Stimulated activated CD8-positive, alpha-beta memory T cell treated with anti-CD3 and anti-CD28 coated beads, Interleukin-4, amount 100 ng/mL, for 24 hours (primary cell): ENCODE measurements around the gene HLCS.
"Not testable (repeated sequence)": the region's sequence is repeated elsewhere in the genome, so short reads cannot be mapped to it uniquely, and the experiment has no call there.

Experiments
- DNase-seq: peaks from one replicate; pipeline ENCODE4 v3.0.0-alpha.2; 2020; ENCODE audit warnings: low read depth

HLCS gene

DNA sequence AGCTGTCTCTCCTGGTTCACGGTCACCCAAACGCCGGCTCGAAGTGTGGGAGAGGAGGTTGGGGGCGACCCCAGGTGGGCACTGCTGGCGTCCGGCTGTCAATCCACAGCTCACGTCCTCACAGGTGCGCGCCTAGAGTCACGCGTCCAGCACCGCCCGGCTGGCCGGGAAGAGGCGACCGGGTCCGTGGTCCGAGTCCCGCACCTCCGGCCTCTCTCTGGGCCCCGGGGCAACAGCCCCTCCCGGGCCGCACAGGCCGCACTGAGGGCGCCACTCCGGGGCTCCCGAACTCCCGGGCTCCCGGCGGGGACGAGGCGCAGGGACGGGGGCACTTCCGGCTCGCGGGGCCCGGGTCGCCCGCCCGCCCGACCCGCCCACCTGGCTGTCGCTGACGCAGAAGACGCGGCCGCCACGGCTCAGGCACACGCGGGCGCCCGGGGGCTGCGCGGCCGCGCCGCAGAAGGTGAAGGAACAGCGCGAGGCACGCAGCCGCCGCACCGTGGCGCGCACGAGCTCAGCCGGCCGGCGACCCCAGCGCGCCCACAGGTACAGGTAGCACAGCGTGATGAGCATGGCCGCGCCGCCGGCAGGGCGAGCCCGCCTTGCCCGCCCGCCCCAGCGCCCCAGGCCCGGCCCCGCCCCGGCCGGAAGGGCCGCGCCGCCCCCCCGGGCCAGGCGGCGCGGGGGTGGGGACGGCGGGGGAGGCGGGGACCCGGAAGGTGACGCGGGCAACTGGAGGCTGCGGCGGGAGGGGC lies at the start of gene HLCS:
TSS of gene HLCS (minus strand) at position 604 of the 755 bp plus-strand sequence. CDS start at position 573, 31 bp downstream.
- DNase-seq = peak; percentile 66

DNA sequence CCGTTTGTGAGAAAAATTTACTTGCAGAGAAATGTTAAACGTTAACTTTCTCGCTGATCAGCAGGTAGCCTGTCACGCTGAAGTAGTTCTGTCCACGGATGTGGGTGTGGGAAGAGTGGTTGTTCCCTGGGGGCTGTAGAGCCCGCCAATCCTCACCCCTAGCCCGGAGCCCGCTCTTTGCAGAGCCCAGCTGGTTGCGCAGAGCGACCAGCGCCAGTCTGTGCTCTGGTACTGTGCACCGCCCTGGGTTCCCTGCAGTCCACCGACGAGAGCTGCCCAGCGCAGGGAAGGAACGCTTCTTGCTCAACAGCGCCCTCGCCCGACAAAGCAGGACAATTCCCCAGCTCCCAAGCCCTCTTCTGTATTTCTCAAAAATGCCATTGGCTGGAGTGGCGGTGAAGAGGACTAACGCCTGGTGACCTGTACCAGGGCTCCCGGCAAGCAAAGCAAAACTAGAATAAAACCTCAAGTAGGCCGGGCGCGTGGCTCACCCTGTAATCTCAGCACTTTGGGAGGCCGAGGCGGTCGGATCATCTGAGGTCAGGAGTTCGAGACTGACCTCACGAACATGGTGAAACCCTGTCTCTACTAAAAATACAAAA lies 43.4 kb upstream of the HLCS start:
- peak; percentile 63 for DNase-seq

DNA sequence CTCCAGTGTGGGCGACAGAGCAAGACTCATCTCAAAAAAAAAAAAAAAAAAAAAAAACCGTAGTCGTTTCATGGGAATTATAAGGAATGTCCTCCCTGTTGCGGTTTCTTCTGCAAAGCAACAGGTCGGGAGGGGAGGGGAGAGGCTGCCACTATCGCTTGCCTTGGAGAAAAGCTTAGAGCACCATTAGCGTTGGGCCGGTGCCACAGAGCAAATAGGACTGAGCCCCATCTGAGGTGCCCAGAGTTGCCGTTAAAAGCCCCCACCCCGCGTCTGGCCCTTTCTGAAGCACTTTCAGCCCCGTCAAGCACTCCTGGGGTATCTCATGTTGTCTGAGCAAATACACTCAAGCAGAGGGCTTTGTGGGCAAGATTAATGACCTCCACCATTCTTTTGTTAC lies 42.3 kb upstream of the HLCS start:
- no peak for DNase-seq

DNA sequence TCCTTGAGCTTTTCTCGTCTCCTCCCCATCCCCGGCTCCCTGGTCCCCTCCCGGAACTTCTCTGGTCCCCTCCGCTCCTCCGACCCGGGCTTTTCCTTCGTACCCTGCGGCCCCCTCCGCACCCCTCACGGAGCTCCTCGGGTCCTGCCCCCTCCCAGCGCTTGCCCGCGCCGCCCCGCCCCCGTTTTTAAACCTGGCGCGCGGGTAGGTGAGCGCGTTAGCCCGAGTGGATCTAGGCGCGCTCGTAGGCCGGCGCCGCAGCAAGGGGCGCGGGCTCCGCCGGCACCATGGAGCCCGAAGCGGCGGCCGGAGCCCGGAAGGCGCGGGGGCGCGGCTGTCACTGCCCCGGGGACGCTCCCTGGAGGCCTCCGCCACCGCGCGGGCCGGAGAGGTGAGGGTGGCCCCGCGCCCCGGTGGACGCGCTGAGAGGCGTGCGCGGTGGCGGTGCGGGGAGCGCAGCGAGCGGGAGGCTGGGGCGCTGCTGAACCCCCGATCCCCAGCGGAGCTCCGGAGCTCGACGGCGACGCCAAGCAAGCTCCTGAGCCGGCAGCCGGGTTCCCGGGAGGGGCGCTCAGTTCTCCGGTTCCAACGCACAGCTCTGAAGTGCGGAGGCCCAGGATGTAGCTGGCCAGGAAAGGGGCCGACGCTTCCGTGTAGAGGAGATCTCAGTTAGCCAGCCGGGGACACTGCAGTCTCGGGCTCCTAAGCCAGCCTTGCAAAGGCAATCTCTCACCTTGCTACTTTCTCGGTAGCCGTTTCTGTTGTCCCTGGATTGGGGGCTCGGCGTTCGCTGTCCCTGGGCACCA lies 40.2 kb upstream of the HLCS start, which contains the start of gene RIPPLY3:
TSS of gene RIPPLY3 (plus strand) at position 217 of the 806 bp plus-strand sequence. CDS start at position 288, 71 bp downstream.
- DNase-seq = no peak

DNA sequence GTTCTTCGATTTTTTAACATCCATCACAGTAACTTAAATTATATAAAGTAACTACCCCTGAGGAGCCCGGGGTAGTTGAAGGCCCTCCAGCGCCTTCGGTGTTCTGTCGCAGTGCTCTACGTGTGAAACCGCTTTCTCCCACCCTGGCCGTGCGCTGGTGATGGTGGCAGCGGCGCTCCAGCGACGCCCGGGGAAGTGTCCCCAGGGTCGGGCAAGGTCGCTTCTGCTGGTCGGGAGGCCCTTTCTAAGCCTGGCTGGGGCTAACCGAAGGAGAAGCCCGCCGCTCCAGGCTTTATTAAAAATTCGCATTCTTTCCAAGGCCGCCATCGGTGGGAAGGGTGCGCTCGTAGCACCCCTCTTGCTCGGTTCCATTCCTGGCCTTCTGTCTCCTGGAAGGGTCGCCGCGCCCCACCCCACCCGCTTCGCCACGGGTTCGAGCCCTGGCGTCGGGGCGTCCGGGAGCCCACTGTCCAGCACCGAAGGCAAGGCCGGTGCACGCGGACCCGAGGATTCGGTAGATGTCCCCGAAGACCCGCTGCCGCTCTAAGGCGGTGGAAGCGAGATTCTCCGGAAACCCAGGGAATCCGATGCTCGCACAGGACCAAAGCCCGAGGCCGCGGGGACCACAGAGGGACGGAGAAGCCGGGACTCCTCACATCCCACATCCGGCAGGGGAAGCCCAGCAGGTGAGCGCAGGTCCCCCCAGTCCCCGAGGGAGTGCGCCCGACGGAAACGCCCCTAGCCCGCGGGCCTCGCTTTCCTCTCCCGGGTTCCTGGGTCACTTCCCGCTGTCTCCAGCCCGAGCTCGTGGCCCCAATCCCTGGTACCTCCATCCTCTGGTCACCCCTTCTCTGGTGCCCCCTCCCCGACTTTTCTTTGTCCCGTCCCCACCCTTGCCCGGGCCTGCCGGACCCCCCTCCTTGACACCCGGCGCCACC lies 39.3 kb upstream of the HLCS start:
- DNase-seq = no peak

DNA sequence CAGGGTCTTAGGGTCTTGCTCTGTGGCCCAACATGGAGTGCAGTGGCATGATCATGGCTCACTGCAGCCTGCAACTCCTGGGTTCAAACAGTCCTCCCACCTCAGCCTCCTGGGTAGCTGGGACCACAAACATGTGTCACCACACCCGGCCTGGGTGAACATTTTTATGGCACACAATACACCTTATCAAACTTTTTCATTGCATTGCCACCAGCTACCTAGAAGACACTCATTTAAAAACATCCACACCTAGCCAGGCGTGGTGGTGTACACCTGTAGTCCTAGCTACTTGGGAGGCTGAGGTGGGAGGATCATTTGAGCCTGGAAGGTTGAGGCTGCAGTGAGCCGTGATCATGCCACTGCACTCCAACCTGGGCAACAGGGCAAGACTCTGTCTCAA lies 37.4 kb upstream of the HLCS start:
- DNase-seq = not testable (repeated sequence)

DNA sequence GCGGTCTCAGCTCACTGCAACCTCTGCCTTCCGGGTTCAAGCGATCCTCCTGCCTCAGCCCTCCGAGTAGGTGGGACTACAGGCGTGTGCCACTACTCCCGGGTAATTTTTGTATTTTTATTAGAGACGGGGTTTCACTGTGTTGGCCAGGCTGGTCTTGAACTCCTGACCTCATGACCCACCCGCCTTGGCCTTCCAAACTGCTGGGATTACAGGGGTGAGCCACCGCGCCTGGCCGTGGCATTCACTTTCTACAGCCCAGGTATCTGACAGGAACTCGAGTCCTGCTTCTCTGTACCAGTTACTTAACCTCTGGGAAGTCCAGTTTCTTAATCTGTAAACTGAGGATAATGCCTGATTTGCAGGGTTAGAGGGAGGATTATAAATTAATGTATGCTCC lies 36.4 kb upstream of the HLCS start:
- DNase-seq = not testable (repeated sequence)

DNA sequence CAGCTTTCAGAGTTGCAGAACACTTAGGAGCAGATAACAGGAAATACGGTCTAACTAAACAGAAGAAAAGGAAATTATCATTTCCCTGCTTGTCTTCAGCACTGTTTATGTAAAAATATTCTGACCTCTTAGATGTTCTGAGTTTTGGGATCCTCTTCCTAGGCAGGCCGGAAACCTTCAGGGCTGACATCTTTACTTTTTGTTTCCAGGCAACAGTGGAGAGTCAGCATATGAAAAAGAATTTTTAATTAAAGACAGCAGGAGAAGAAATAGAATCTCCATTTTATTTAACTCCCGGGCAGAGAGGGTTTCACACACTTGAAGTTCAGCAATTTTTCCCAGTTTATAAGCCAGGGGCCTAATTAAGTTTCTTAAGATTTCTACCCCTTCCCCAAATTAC lies 35.0 kb upstream of the HLCS start:
- no peak for DNase-seq

DNA sequence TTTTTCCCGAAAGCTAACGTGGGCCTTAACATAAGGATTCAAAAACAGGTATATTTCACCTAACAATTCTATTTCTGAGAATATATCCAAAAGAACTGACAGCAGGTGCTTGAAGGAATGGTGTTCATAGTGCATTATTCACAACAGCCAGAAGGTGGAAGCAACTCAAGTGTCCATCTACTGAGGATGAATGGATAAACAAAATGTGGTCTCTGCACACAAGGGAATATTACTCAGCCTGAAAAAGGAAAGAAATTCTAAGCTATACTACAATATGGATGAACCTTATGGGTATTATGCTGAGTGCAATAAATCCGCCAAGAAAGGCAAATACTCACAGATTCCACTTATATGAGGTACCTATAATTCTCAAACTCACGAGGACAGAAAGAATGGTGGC lies 33.9 kb upstream of the HLCS start:
- no peak for DNase-seq

DNA sequence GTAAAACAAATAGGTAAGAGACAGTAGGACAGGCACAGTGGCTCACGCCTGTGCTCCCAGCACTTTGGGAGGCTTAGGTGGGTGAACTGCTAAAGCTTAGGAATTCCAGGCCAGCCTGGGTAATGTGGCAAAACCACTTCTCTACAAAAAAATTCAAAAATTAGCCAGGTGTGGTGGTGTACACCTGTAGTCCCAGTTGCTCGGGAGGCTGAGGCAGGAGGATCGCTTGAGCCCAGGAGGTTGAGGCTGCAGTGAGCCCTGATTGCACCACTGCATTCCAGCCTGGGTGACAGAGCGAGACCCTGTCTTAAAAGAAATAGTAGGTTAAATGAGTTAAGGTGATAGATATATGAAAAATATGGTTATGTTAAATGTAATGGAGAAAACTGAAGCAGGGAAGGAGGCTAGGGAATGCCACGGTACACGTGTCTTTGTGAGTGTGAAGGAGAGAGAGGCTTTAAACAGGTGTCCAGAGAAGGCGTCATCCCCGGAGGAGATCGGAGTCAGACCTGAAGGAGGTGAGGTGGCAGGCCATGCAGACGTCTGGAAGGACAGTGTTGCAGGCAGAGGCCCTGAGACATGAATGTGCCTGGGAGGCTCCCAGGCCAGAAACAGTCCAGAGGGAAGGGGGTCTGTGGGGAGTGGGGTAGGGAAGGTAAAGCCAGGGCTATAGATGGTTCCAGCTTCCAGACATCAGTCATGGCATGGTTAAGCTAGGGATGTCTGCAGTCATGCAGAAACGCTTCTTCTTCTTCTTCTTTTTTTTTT lies 32.8 kb upstream of the HLCS start:
- DNase-seq = no peak

DNA sequence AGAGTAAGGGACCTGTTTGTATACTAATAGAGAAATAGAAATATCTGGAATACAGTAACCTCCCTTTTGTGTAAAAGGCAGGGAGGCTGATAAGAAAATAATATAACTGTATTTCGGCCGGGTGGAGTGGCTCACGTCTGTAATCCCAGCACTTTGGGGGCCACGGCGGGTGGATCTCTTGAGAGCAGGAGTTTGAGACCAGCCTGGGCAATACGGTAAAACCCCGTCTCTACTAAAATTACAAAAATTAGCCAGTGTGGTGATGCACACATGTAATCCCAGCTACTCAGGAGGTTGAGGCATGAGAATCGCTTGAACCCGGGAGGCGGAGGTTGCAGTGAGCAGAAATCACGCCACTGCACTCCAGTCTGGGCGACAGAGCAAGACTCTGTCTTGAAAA lies 28.8 kb upstream of the HLCS start:
- not testable (repeated sequence) for DNase-seq

DNA sequence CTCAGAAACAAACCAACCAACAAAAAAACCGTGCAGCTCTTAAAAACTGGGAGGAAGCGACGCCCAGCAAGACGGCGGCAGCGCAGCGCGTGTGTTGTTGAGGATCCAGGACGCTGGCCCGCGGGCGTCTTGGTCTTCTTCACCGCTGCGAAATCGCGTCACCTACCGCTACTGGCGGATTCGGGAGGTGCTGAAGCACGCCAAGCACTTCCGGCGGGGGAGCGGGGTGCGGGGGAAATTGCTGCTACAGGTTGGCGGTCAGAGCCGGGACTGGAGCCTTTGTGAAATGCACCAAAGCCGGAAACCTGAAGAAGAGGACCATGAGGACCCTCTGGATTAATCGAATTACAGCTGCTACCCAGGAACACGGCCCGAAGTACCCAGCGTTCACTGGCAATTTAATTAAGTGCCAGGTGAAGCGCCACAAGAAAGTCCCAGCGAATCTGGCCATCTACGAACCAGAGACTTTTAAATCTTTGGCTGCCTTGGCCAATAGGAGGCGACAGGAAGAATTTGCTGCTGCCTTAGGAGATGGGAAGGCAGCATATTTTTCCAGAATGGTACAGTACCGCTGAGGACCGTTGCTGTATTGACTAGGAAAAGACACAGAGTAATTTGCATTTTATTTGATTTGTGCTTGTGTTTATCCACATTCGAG lies 28.2 kb upstream of the HLCS start:
- DNase-seq = no peak

DNA sequence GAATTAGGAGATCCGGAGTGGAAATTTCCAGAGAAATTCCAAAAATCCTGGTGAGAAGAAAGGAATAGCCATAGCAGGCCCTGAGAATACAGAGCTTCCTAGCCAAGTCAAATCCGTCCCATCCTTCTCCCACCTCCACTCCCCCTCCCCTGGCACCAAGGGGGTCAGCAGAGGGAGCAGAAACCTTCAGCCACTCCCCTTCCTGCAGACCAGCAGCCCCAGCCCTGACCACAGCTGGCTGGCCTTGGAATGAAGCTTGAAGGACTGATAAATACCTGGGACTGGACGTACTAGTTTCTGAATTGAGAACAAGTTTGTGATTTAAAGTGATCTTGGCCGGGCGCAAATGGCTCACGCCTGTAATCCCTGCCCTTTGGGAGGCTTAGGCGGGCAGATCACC lies 26.2 kb upstream of the HLCS start:
- DNase-seq = no peak

DNA sequence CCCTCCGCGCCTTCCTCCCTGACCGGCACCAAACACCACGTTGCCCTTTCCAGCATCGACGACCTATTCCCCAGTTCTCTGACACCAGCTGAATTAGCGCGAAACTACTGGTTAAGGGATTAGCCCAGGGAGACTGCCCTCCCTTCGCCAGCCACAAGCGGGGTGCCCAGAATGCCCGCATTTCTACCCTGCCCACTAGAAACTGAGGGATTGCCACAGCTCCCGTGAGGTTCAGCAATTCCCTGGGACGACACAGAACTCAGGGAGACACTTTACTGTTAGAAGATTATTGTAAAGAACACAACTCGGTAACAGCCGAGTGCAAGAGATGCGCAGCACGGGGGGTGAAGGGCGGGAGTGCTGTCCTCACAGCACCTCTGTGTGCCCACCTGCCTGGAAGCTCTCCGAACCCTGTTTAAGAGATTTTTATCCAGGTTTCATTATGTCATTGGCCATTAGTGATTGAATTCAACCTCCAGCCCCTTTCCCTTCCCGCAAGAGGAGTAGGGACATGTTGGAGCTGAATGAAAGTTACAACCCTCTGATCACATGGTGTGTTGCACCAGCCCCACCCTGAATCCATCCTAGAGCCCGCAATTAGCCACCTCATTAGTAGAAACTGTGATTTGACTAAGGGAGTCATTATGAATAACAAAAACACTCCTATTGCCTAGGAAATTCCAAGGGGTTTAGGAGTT lies 24.2 kb upstream of the HLCS start:
- no peak for DNase-seq

DNA sequence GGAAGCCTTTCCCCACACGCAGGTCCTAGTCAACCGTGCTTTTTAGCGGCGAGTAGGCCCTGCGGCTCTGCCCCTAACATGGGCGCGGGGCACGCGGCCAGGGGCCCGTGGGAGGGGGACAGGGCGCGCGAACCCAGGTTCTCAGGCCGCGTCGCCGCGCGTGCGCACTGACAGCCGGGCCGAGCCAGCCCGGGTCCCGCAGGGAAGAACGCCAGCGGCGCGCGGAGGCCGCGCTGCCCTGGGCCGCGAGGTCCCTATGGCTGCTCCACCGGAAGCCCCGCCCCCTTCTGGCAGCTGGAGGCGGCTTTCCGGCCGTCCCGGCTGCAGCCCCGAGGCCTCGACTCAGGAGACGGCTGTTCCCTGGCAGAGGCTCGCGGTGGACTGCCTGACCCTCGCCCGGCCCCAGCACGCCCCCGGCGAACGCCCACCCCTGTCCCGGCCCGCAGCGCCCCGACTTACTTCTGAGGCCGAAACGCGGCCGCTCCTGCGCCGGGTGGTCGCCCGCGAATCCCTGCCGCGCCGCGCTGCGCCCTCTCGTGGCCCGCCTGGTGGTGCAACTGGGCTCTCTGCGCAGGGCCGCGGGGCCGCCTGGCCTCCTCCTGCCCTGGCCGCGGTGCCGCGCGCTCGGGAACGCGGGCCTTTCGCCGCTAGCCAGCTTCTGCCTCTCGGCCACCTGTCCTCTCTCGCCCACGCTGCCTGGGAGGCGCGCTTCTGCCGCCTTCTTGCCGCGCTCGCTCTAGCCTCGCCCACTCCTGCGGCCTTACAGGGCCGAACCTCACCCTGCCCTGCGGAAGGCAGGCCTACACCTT lies 23.4 kb upstream of the HLCS start:
- peak; percentile 85 for DNase-seq

DNA sequence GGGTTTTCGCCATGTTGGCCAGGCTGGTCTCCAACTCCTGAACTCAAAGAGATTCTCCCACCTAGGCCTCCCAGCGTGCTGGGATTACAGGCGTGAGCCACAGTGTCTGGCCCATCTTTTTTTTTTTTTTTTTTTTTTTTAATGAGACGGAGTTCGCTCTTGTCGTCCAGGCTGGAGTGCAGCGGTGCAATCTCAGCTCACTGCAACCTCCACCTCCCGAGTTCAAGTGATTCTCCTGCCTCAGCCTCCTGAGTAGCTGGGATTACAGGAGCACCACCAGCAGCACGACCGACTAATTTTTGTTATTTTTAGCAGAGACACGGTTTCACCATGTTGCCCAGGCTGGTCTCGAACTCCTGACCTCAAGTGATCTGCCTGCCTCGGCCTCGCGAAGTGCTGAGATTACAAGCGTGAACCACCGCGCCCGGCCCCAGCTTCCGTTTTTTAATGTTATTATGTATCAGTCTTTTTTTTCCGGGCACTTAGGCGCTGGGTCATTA lies 22.8 kb upstream of the HLCS start:
- DNase-seq = not testable (repeated sequence)

DNA sequence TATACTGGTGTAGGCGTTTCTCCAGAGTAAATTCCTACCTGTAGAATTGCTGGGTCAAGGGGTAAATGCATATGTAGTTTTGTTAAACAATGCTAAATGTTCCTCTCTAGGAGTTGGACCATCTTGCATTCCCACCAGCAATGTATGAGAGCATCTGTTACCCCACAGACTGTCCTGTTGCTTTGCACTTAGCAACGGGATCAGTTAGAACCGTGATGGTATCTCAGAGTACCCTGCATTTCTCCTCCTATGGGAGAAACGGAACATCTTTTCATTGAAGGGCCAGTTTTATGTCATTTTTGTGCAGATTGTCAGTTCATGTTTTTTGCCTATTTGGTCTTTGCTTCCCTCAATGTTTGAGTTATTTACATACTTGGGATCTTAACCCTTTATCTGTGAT lies 22.1 kb upstream of the HLCS start:
- no peak for DNase-seq

DNA sequence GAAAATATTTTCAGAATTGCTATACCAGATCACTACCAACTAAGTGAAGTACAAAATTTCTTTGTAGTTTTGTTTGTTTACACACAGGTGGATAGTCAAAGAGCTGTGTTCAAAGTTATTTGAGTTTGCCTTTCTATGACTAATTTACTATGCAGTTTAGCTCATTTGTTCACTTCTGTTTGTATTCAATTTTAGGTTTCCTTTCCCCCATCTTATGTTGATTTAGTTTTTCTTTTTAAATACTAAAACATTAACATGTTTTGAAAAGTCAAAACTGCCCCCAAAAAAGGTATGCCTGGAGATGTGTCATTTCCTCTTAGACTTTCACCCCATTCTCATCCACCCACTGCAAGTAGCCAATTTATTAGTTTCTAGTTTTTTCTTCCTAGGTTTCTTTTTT lies 21.4 kb upstream of the HLCS start:
- DNase-seq = no peak
